ENCODE data around the gene TMEM126B. TPM values are rescaled to one million over a fixed set of nuclear protein-coding genes. Genes with fewer than 3 reads are reported as not detected.
"Not testable (repeated sequence)": the region's sequence is repeated elsewhere in the genome, so short reads cannot be mapped to it uniquely, and the experiment has no call there.

Gene TMEM126B
- total RNA-seq, 1 experiment from 2014 or later, result 144 TPM

DNA sequence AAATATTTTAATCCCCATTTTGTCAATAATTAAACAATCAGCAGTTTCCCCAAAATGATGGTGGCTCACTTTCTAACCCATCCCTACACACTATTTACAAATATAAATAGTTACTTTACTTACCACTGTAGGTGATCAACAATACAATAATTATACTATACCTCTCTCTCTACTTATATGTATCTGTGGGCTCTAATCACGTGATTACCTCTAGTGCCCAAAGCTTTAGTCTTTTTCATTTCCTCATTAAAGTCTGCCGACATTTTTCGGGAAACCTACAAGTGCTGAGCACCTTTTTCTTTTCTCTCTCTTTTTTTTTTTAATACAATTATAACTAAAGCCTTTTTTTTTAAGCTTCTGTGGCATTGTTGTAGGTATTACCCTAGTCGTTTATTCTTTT lies 25.2 kb upstream of the TMEM126B start:
- POLR2A ChIA-PET, result no interaction called here
- no peak overlapping the region for H3K27ac Mint-ChIP-seq (ENCODE audit: unreplicated experiment)
- H3K36me3 Mint-ChIP-seq (ENCODE audit: insufficient read depth, unreplicated experiment), result peaks cover 4% of the 10 kb centered on the region
- no peaks in the 10 kb centered on the region for H3K4me1 ChIP-seq
- BruUV-seq (replicated peaks), result no TSS peak
- no peak for TF ChIP-seq CTCF (IDR thresholded peaks at IDR 0.05; ENCODE audit: insufficient read depth in 1 of 2, low read depth in 1 of 2, low read length in 1 of 2, severe bottlenecking in 1 of 2, unreplicated experiment in 1 of 2)
- H3K36me3 ChIP-seq (ENCODE audit: control insufficient read depth, insufficient read depth, low read length), result no peaks in the 10 kb centered on the region
- peaks cover 3% of the 10 kb centered on the region; the same call in 1 of the 2 replicates for H3K9me3 ChIP-seq
- H3K4me3 ChIP-seq (ENCODE audit: low read depth, low read length), result no peak overlapping the region
- no peaks in the 10 kb centered on the region for H3K27me3 Mint-ChIP-seq (ENCODE audit: insufficient read depth, unreplicated experiment)
- DNase-seq, result no peak
- H3K27me3 ChIP-seq (replicated peaks; ENCODE audit: control insufficient read depth, insufficient read depth, low read length), result peaks cover 2% of the 10 kb centered on the region; the same call in 1 of the 2 replicates
- intact Hi-C loops (cut with micrococcal nuclease; ENCODE audit: unreplicated experiment), result no loop called here
- CTCF ChIA-PET, result interaction anchor here (0.7 kb wide), 1 partner anchor 503 kb away, joined by 3 read pairs; no protein-coding TSS in a partner anchor
- no peaks in the 10 kb centered on the region for H3K9me3 Mint-ChIP-seq (ENCODE audit: unreplicated experiment)
- peaks cover 6% of the 10 kb centered on the region for H3K4me1 Mint-ChIP-seq (ENCODE audit: low read depth, unreplicated experiment)
- H3K4me3 Mint-ChIP-seq (ENCODE audit: unreplicated experiment), result no peak overlapping the region

DNA sequence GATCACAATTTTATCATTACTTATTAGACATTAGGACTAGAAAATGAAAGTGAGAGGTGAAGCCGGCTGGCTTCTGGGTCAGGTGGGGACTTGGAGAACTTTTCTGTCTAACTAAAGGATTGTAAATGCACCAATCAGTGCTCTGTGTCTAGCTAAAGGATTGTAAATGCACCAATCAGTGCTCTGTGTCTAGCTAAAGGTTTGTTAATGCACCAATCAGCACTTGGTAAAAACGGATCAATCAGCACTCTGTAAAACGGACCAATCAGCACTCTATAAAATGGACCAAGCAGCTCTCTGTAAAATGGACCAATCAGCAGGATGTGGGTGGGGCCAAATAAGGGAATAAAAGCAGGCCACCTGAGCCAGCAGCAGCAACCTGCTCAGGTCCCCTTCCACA lies 22.2 kb upstream of the TMEM126B start:
- H3K4me3 Mint-ChIP-seq (ENCODE audit: unreplicated experiment); CTCF ChIA-PET; intact Hi-C loops (cut with micrococcal nuclease; ENCODE audit: unreplicated experiment); H3K9me3 Mint-ChIP-seq (ENCODE audit: unreplicated experiment); H3K27ac Mint-ChIP-seq (ENCODE audit: unreplicated experiment); H3K4me1 ChIP-seq; H3K27me3 ChIP-seq (replicated peaks; ENCODE audit: control insufficient read depth, insufficient read depth, low read length); H3K4me3 ChIP-seq (ENCODE audit: low read depth, low read length); BruUV-seq (replicated peaks); POLR2A ChIA-PET; DNase-seq; H3K27me3 Mint-ChIP-seq (ENCODE audit: insufficient read depth, unreplicated experiment); H3K9me3 ChIP-seq; H3K36me3 ChIP-seq (ENCODE audit: control insufficient read depth, insufficient read depth, low read length); H3K36me3 Mint-ChIP-seq (ENCODE audit: insufficient read depth, unreplicated experiment); H3K4me1 Mint-ChIP-seq (ENCODE audit: low read depth, unreplicated experiment): not testable (repeated sequence)

- H3K9me3 ChIP-seq; H3K4me3 ChIP-seq (ENCODE audit: low read depth, low read length); H3K4me1 ChIP-seq; H3K36me3 Mint-ChIP-seq (ENCODE audit: insufficient read depth, unreplicated experiment); H3K27ac Mint-ChIP-seq (ENCODE audit: unreplicated experiment); H3K4me1 Mint-ChIP-seq (ENCODE audit: low read depth, unreplicated experiment); POLR2A ChIA-PET; BruUV-seq (replicated peaks); H3K9me3 Mint-ChIP-seq (ENCODE audit: unreplicated experiment); CTCF ChIA-PET; H3K4me3 Mint-ChIP-seq (ENCODE audit: unreplicated experiment); intact Hi-C loops (cut with micrococcal nuclease; ENCODE audit: unreplicated experiment); DNase-seq; H3K27me3 ChIP-seq (replicated peaks; ENCODE audit: control insufficient read depth, insufficient read depth, low read length); H3K27me3 Mint-ChIP-seq (ENCODE audit: insufficient read depth, unreplicated experiment); H3K36me3 ChIP-seq (ENCODE audit: control insufficient read depth, insufficient read depth, low read length): not testable (repeated sequence)
Measured at GRCh38 chr11:85608621-85609020, 19.8 kb upstream of the TMEM126B start.

- H3K9me3 ChIP-seq; BruUV-seq (replicated peaks); H3K4me1 Mint-ChIP-seq (ENCODE audit: low read depth, unreplicated experiment); DNase-seq; H3K27me3 ChIP-seq (replicated peaks; ENCODE audit: control insufficient read depth, insufficient read depth, low read length); H3K36me3 ChIP-seq (ENCODE audit: control insufficient read depth, insufficient read depth, low read length); H3K4me3 Mint-ChIP-seq (ENCODE audit: unreplicated experiment); CTCF ChIA-PET; intact Hi-C loops (cut with micrococcal nuclease; ENCODE audit: unreplicated experiment); H3K9me3 Mint-ChIP-seq (ENCODE audit: unreplicated experiment); H3K27ac Mint-ChIP-seq (ENCODE audit: unreplicated experiment); H3K27me3 Mint-ChIP-seq (ENCODE audit: insufficient read depth, unreplicated experiment); POLR2A ChIA-PET; H3K36me3 Mint-ChIP-seq (ENCODE audit: insufficient read depth, unreplicated experiment); H3K4me3 ChIP-seq (ENCODE audit: low read depth, low read length); H3K4me1 ChIP-seq: not testable (repeated sequence)
Measured at GRCh38 chr11:85609286-85609685, 19.1 kb upstream of the TMEM126B start.

DNA sequence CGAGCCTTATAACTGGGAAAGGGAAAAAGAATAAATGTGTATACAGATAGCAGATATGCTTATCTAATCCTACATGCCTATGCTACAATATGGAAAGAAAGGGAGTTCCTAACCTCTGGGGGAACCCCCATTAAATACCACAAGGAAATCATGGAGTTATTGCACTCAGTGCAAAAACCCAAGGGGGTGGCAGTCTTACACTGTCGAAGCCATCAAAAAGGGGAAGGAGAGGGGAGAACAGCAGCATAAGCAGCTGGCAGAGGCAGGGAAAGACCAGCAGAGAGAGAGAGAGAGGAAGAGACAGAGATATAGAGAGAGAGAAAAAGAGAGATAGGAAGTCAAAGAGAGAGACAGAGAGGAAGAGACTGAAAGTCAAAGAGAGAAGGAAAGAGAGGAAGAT lies 16.8 kb upstream of the TMEM126B start:
- CTCF ChIA-PET; H3K9me3 ChIP-seq; H3K9me3 Mint-ChIP-seq (ENCODE audit: unreplicated experiment); H3K4me3 Mint-ChIP-seq (ENCODE audit: unreplicated experiment); H3K4me1 ChIP-seq; H3K27me3 ChIP-seq (replicated peaks; ENCODE audit: control insufficient read depth, insufficient read depth, low read length); POLR2A ChIA-PET; DNase-seq; H3K36me3 ChIP-seq (ENCODE audit: control insufficient read depth, insufficient read depth, low read length); intact Hi-C loops (cut with micrococcal nuclease; ENCODE audit: unreplicated experiment); H3K27ac Mint-ChIP-seq (ENCODE audit: unreplicated experiment); BruUV-seq (replicated peaks); H3K4me3 ChIP-seq (ENCODE audit: low read depth, low read length); H3K36me3 Mint-ChIP-seq (ENCODE audit: insufficient read depth, unreplicated experiment); H3K27me3 Mint-ChIP-seq (ENCODE audit: insufficient read depth, unreplicated experiment): not testable (repeated sequence)
- H3K4me1 Mint-ChIP-seq (ENCODE audit: low read depth, unreplicated experiment), result peaks cover 11% of the 10 kb centered on the region
